K562 (cell line): ENCODE measurements around the gene OSBPL3. TPM values are rescaled to one million over a fixed set of nuclear protein-coding genes. Genes with fewer than 3 reads are reported as not detected.

Experiments used
- ARNT ChIP-seq, 2 experiments: fragments of 450-650 bp; IDR thresholded peaks; 2 replicates each; pipeline ENCODE4 v1.6.1; 2016; ENCODE audit warnings: mild to moderate bottlenecking in 1 of 2
- CEBPZ ChIP-seq: fragments of 150-350 bp; IDR thresholded peaks from 2 replicates; pipeline ENCODE4 v1.6.1; 2014; ENCODE audit warnings: low read depth, mild to moderate bottlenecking, low read length, borderline replicate concordance
- EP300 ChIP-seq: IDR thresholded peaks from 2 replicates; pipeline ENCODE4 v1.6.1; 2012; ENCODE audit warnings: low read length, improper control_type of control experiment
- FOXA1 ChIP-seq: fragments of 450-650 bp; IDR thresholded peaks from 2 replicates; pipeline ENCODE4 v1.6.1; 2016; ENCODE audit warnings: mild to moderate bottlenecking, borderline replicate concordance
- GTF2A2 ChIP-seq: IDR thresholded peaks from 2 replicates; pipeline ENCODE4 v1.6.1; 2016; ENCODE audit warnings: mild to moderate bottlenecking, missing genetic modification characterization, missing compliant biosample characterization
- HBP1 ChIP-seq: fragments of 450-650 bp; formaldehyde crosslinking; IDR thresholded peaks from 2 replicates; pipeline ENCODE4 v1.4.0; 2022; ENCODE audit warnings: missing genetic modification characterization
- LEF1 ChIP-seq: fragments of 450-650 bp; IDR thresholded peaks from 2 replicates; pipeline ENCODE4 v1.6.1; 2016; ENCODE audit warnings: mild to moderate bottlenecking
- MED1 ChIP-seq: sonication (generic); formaldehyde crosslinking; IDR thresholded peaks from 2 replicates; pipeline ENCODE4 v1.8.1; 2023; ENCODE audit warnings: missing genetic modification reagents, borderline replicate concordance
- MLX ChIP-seq, 2 experiments: fragments of 450-650 bp in 1 of 2; sonication (generic) in 1 of 2; formaldehyde crosslinking; conservative IDR thresholded peaks; 2 replicates each; pipeline versions ENCODE4 v1.4.0 to v1.8.1; 2020 to 2022; ENCODE audit warnings: mild to moderate bottlenecking in 1 of 2, missing genetic modification reagents in 1 of 2
- NCOA4 ChIP-seq: fragments of 450-650 bp; IDR thresholded peaks from 2 replicates; pipeline ENCODE4 v1.6.1; 2018; ENCODE audit warnings: mild to moderate bottlenecking; ENCODE audit not compliant: partially characterized antibody
- RFX7 ChIP-seq: fragments of 250-450 bp; sonication (Bioruptor Pico); IDR thresholded peaks from 2 replicates; pipeline ENCODE4 v1.5.1; 2021; ENCODE audit warnings: mild to moderate bottlenecking
- SAFB2 ChIP-seq: fragments of 200-400 bp; formaldehyde crosslinking; IDR thresholded peaks from 2 replicates; pipeline ENCODE4 v1.6.1; 2018; ENCODE audit warnings: borderline replicate concordance, low read length, low read depth, moderate library complexity; ENCODE audit not compliant: severe bottlenecking
- STAG1 ChIP-seq: sonication (generic); formaldehyde crosslinking; IDR thresholded peaks from 2 replicates; pipeline ENCODE4 v1.5.0; 2020; ENCODE audit warnings: missing genetic modification reagents, borderline replicate concordance
- U2AF1 ChIP-seq: fragments of 200-400 bp; formaldehyde crosslinking; optimal IDR thresholded peaks from 2 replicates; pipeline ENCODE3; 2017; ENCODE audit warnings: mild to moderate bottlenecking, low read depth, low read length, moderate library complexity
- ZBTB11 ChIP-seq, 3 experiments: fragments of 200-800 bp in 1 of 3; fragments of 250-450 bp in 1 of 3; fragments of 450-650 bp in 1 of 3; sonication (Bioruptor Pico) in 1 of 3; sonication (Bioruptor generic) in 1 of 3; formaldehyde crosslinking in 1 of 3; IDR thresholded peaks; 2 replicates each; pipeline versions ENCODE4 v1.6.1 to v1.8.0; 2016 to 2022; ENCODE audit warnings: mild to moderate bottlenecking in 2 of 3, missing genetic modification characterization in 2 of 3, missing compliant biosample characterization in 1 of 3, moderate library complexity in 1 of 3
- ZNF12 ChIP-seq: sonication (generic); formaldehyde crosslinking; IDR thresholded peaks from 2 replicates; pipeline ENCODE4 v1.4.0; 2020; ENCODE audit warnings: mild to moderate bottlenecking, missing genetic modification reagents
- ZNF121 ChIP-seq: sonication (generic); formaldehyde crosslinking; conservative IDR thresholded peaks from 2 replicates; pipeline ENCODE4 v1.8.0; 2022; ENCODE audit warnings: missing genetic modification reagents
- ZNF696 ChIP-seq: fragments of 250-450 bp; sonication (Bioruptor Pico); conservative IDR thresholded peaks from 2 replicates; pipeline ENCODE4 v1.4.0; 2020; ENCODE audit warnings: mild to moderate bottlenecking, moderate library complexity
- ZNF766 ChIP-seq: fragments of 200-800 bp; sonication (Bioruptor generic); conservative IDR thresholded peaks from 2 replicates; pipeline ENCODE4 v1.6.1; 2016; ENCODE audit warnings: missing genetic modification characterization, missing compliant biosample characterization
- polyA plus RNA-seq, 8 experiments: library from polyadenylated mRNA; depleted of rRNA in 4 of 8; stranded (reverse) in 5 of 8; unstranded in 3 of 8; fragments of >200 nt; fragmentation: Nextera tagmentation in 2 of 8; fragmentation: Illumina TruSeq in 1 of 8; extraction: Ambion mirVana in 2 of 8; extraction: Trizol in 1 of 8; gene quantifications; 2 replicates each; pipeline versions ENCODE4 v1.2.1 to v1.2.3, GENCODE V29; 2011 to 2014; ENCODE audit warnings: inconsistent platforms in 1 of 8, missing spikeins in 1 of 8
- total RNA-seq, 7 experiments: library from RNA; depleted of rRNA in 6 of 7; stranded (reverse); fragments of >200 nt in 6 of 7; fragmentation: Illumina TruSeq in 2 of 7; extraction: Trizol in 2 of 7; gene quantifications; 2 replicates each; pipeline versions ENCODE4 v1.2.1 to v1.2.3, GENCODE V29; 2011 to 2021; ENCODE audit warnings: low replicate concordance in 1 of 7

The OSBPL3 gene
- total and polyA plus RNA-seq, 9 of the 15 experiments (the other 6 are each of a cell fraction or from before 2014, with no cell fraction given) = 4.8 to 37.2 (median 26.5) TPM

- TF ChIP-seq MLX (CRISPR knock-in tag; conservative IDR thresholded peaks at IDR 0.05) (no peak), HBP1 (no peak), ZNF696 (CRISPR knock-in tag) (no peak), LEF1 (peak; percentile 86), GTF2A2 (no peak), RFX7 (CRISPR knock-in tag) (no peak), FOXA1 (no peak), NCOA4 (no peak), MED1 (CRISPR knock-in tag) (no peak), ZNF121 (CRISPR knock-in tag) (no peak), U2AF1 (no peak), ZNF766 (peak; percentile 76), CEBPZ (no peak), ZNF12 (CRISPR knock-in tag) (no peak), ARNT (IDR thresholded peaks at IDR 0.05) (no peak), EP300 (peak; percentile 57), ZBTB11 (CRISPR knock-in tag; IDR thresholded peaks at IDR 0.05) (no peak), STAG1 (CRISPR knock-in tag) (no peak), SAFB2 (no peak)
Observed at GRCh38 chr7:24821045-24821753, 158.8 kb downstream of the OSBPL3 start (continued).
